Urinary bladder (tissue), 4 donors: ENCODE data around the gene MAPK8. TPM values are rescaled to one million over a fixed set of nuclear protein-coding genes. Genes with fewer than 3 reads are reported as not detected.
A peak's percentile ranks its signal among the peaks of the same experiment; 100 is the strongest.

Experiments
- DNase-seq: peaks from one replicate; pipeline ENCODE4 v3.0.0-alpha.2; 2015; ENCODE audit errors: extremely low spot score
- H3K27ac ChIP-seq: one replicate; pipeline ENCODE4 v1.5.1; 2013; ENCODE audit warnings: low read depth, mild to moderate bottlenecking, moderate library complexity
- H3K36me3 ChIP-seq: one replicate; pipeline ENCODE4 v1.6.1; 2013; ENCODE audit warnings: mild to moderate bottlenecking, moderate library complexity; ENCODE audit not compliant: insufficient read depth
- H3K4me1 ChIP-seq: one replicate; pipeline ENCODE4 v1.6.1; 2013; ENCODE audit warnings: mild to moderate bottlenecking, moderate library complexity; ENCODE audit not compliant: insufficient read depth
- H3K4me3 ChIP-seq: one replicate; pipeline ENCODE4 v1.5.1; 2013; ENCODE audit warnings: low read depth, low read length
- WGBS: extraction: QIAGEN DNeasy Blood & Tissue Kit; methylation state at CpG from one replicate; pipeline ENCODE4 v1.1.7; 2013; 5-methylcytosine and 5-hydroxymethylcytosine counted together
- polyA plus RNA-seq: library from polyadenylated mRNA; stranded (reverse); fragments of 200-250 nt; gene quantifications from one replicate; pipeline ENCODE4 v1.2.3, GENCODE V29; 2013
- total RNA-seq: library from RNA; depleted of rRNA; stranded (reverse); fragments of >200 nt; gene quantifications from one replicate; pipeline ENCODE4 v1.2.3, GENCODE V29; 2014
- donor health status: healthy with polysubstance abuse.
- donor health status: healthy.

The MAPK8 gene
- total and polyA plus RNA-seq, 2 donors, result 23.1 to 151 TPM

DNA sequence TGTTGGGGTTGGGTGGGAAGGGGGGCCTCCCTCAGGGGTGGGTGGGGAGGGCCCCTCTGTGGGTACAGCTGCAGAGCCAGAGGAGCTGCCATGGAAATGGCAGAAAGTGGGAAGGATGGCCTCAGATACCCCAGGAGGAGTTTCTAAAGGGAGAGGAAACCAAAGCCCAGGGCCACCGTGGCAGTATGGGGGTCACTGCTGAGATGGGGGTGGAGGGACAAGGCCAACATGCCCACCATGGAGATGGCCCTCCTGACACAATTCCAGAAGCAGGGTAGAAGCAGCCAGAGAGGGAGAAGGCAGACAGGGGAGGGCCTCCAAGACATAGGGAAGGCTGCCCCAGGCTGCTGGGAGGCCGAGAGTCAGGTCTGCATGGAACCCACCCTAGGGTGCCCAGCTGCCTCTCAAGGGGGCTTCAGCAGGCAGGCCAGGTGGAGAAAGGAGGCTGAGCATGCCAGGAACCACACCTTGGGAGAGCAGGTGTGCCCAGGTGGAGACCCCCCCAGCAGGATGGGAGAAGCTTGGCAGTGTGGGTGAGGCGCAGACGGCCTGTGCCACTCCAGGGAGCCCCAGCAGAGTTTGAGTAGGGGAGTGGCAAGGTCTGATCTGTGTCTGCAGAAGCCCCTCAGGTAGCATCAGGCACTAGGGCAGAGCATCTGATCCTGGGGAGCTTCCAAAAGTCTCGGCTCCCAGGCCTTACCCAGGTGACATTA, 151.6 kb downstream of the MAPK8 start:
- Histone ChIP-seq H3K27ac (no peak overlapping the region), H3K4me1 (no peaks in the 10 kb centered on the region), H3K36me3 (no peaks in the 10 kb centered on the region), H3K4me3 (no peak overlapping the region)
- no peak for DNase-seq
- WGBS, result 77% methylated on average over 5 of the region's 5 CpGs

DNA sequence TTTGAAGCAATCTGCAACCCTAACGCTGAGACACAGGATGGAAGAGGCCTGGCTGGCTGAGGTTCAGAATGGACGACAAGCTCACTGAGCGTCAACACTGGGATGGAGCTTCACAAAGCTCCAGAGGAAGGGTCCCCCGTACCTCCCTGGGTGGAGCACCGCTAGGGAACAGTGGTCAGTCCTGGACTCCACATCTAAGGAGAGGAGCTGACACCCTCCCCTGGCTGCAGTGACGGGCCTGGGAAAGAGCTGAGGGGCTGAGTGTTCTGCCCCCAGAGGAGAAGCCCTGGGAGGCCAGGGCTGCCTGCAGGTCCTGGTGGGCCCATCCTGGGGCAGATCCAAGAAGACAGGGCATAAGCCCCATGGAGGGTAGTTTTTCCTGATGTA, 152.2 kb downstream of the MAPK8 start:
- Histone ChIP-seq H3K36me3 (no peaks in the 10 kb centered on the region), H3K4me3 (no peak overlapping the region), H3K27ac (no peak overlapping the region), H3K4me1 (no peaks in the 10 kb centered on the region)
- DNase-seq, result no peak
- WGBS, result 75% methylated on average over 6 of the region's 6 CpGs

DNA sequence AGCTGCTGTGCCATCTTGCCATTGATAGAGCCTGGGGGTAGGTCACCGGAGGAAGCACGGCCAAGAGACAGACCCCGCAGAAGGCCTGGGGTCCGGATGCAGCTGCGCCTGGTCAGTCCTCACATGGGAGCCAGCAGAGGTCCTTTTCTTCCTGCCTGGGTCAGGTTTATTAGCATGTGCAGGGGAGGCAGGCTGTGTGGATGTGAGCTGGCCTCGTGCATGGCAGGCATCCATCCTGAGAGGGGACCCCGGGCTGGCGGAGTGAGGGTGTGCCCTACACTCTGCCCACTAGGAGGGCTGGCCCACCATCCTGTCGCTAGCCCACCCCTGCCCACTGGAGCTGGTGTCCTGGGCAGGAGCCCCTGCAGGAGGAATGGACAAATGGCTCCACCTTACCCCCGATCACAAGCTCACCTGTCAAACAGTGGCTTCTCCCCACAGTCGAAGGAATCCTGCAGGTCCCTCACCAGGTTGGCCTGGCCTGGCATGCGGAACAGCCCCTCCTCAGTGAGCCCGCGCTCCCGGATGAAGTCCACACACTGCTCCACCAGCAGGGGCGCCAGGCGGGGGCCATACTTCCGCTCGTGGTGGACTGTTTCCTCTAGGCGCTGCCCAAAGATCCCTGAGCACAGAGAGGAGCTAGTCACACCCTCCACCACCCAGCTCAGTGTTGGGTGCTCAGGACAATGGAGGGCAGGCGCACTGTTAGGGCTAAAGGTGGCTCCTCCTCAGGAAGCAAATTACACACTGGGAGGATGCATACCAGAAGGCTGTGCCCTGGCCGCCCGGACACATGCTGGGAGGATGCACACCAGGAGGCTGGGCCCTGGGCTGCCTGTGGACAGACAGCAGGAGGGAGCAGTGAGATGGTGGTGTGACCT, 153.0 kb downstream of the MAPK8 start:
- no peak overlapping the region for H3K4me3 ChIP-seq
- H3K4me1 ChIP-seq, result no peaks in the 10 kb centered on the region
- H3K27ac ChIP-seq, result no peak overlapping the region
- DNase-seq, result no peak
- 90% methylated on average over 23 of the region's 23 CpGs for WGBS
- H3K36me3 ChIP-seq, result no peaks in the 10 kb centered on the region

DNA sequence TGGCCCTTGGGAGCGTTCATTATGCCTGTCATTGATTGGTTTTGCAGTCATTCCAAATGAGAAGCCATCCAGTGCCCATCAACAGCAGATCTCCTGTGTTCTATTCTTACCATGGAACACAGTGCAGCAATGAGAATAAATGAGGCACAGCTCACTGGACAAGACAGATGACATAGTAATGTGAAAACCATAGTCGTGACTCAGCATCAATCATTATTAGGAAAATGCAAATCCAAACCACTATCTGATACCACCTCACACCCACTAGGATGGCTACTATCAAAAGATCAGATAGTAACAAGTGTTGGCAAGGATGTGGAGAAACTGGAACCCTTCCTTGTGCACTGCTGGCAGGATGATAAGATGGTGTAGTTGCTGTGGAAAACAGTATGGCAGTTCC, 153.7 kb downstream of the MAPK8 start:
- Histone ChIP-seq H3K27ac (no peak overlapping the region), H3K4me1 (no peaks in the 10 kb centered on the region), H3K36me3 (no peaks in the 10 kb centered on the region), H3K4me3 (no peak overlapping the region)
- WGBS, result 96% methylated on average over 2 of the region's 2 CpGs
- DNase-seq, result no peak

DNA sequence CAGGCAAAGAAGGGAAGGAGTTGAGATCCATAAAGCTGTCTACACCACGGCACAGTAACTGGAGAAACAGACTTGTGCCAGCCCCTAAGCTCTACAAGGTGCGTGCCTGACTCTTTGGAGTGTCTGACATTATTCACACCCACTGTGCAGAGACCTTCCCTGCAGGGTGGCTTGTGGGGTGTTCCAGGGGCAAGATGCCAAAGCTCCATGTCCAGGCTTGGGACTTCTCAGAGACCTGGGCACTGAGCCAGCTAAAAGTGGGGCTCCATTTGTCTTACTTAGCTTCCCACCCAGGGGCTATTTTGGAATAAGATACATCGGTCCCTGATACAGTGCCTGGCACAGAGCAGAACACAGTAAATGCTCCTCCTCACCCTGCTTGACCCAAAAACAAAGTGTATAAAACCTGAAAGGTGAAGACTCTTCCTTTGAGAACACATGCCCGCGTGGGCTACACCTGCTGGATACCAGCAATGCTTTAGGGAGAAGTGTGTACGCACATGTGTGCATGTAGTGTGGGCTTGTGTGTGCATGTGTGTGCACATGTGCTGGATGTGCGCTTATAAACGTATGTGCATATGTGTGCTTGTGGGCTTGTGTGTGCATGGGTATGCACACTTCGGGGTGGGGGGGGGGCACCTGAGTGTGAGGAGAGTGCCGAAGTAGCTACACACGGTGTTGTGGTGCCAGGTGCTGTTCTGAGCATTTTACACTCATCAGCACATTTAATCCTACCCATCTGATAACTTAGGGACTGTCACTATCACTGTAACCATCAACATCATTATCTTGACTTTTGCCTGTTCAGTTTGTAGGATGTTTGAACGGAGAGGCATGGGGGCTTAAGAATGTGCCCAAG, 155.4 kb downstream of the MAPK8 start:
- no peaks in the 10 kb centered on the region for H3K36me3 ChIP-seq
- WGBS, result 86% methylated on average over 12 of the region's 12 CpGs
- no peak for DNase-seq
- H3K4me3 ChIP-seq, result no peak overlapping the region
- no peaks in the 10 kb centered on the region for H3K4me1 ChIP-seq
- H3K27ac ChIP-seq, result no peak overlapping the region

DNA sequence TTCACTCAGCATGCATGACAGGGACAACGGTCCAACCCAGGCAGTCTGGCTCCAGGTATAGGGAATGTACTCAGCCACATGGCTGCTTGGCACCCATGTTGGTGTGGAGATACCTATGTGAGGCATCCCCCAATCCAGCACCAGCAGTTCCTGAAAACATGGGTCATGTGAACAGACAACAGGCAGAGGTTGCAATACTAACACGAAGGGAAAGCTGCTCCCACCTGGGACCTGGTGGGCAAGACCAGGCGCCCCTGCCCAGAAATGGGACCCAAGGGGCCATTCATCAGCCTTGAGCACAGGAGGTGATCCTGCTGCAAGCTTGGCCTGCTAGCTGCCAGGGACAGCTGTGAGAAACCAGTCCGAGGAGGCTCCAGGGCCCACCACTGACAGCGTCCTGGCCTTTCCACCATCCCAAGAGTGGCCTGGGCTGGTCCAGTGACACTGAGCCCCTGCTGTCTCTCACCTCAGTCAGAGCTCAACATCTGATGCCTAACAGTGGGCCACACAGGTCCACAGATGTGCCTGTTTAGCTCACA, 156.1 kb downstream of the MAPK8 start:
- no peaks in the 10 kb centered on the region for H3K36me3 ChIP-seq
- H3K4me3 ChIP-seq, result no peak overlapping the region
- WGBS, result 87% methylated on average over 5 of the region's 5 CpGs
- no peak for DNase-seq
- H3K27ac ChIP-seq, result no peak overlapping the region
- no peaks in the 10 kb centered on the region for H3K4me1 ChIP-seq

DNA sequence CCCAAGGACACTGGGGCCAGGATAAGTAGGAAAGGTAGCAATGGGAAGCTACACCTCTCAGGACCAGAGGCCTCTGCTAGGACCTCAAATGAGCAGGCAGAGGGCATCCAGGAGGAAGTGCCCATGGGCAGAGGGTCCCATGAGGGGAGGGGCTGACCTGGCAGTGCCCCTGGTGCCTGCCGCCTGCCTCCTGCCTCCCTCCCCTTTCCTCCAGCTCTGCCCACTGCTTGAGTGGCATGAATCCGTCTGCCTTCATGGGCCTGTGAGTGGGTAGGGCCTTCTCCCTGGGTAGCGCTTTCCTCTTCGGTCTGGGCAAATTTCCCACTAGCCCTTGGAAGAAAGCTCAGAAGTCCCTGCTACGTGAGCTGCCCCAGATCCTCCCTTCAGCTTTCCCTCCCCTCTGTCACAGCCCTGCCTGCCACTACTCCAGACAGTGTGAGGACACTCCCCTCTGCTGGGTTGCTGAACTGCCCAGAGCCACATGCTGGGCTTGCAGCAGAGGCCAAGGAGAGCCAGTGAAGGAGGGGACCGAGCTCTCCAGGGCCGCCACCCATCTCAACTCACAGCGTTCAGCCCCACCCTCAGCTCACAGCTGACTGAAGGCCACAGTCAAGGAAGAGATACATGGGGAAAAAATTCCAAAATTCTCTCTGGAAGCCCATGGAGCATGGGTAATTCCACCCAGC, 157.0 kb downstream of the MAPK8 start:
- no peak overlapping the region for H3K27ac ChIP-seq
- H3K4me3 ChIP-seq, result no peak overlapping the region
- no peaks in the 10 kb centered on the region for H3K4me1 ChIP-seq
- no peaks in the 10 kb centered on the region for H3K36me3 ChIP-seq
- DNase-seq, result no peak
- WGBS, result 53% methylated on average over 8 of the region's 8 CpGs

DNA sequence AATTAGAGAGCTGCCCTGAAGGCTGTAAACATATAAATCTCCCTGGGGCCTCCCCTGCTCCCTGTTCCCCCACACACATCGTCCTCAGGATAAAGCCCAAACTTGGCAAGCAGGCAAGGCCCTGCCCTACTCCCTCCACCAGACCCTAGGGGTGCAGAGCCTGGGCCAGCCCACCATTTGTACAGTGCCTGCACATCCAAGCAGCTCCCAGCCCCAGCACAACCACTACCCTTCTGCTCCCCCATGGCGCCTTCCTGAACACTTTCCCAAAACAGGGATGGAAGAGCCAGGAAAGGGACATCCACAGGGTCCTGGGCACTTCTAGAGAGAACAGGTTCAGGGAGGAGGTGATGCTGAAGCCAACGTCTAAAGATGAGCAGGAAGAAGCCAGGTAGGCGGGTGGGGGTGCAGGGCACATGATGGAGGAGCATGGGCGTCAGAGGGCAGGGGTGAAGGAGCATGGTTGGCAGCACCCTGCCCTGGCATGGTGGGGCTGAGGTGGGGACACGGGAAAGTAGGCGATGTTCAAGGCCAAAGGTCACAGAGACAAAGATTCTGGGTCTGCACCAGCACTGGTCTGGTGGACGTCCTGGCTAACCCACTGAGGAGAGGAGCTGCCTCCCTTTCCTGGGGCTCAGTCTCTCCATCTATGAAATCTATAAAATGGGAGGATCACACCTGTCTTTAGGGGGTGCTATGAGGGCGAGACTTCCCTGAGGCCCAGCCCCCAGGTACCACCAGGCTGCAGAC, 157.8 kb downstream of the MAPK8 start:
- 75% methylated on average over 9 of the region's 9 CpGs for WGBS
- no peak for DNase-seq
- Histone ChIP-seq H3K27ac (no peak overlapping the region), H3K4me3 (no peak overlapping the region), H3K4me1 (no peaks in the 10 kb centered on the region), H3K36me3 (no peaks in the 10 kb centered on the region)

DNA sequence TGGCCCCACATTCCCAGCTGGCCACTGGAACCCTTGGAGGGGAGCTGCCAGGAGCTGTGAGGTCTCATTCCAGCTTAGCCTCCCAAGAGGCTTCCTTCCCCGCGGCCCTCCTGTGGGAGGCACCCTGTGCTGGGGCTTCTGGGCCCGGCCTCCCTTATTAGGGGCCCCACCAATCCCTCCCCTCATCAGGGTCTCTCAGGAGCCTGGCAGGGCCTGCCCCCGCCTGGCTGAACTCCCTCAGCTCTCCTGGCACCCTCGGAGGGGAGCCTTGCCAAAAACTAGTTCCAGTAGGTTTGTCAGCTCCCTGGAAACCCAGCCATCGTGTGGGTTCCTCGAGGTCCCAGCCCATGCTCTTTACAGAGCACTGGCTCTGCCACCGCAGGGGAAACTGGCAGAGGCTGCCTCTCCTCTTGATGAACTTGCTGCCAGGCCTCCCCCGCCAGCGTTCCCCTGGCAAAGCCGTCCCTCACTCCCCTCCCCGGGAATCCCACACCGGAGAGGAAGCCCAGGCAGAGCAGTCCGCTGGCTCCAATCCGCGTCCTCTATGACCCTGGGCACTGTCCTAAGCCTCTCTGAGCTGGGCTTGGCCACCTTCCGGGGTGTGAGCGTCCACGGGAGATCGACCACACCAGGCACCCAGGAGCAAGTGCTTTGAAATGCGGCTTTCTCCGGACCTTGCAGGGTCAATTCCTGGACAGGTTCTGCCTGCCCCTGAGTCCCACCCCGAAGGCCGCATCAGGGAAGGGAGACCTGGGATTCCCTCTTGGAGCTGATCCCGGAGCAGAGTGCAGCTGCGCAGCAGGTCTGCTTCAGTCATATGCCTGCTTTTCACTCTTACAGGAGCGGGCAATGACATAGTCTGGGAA, 158.6 kb downstream of the MAPK8 start:
- no peaks in the 10 kb centered on the region for H3K36me3 ChIP-seq
- H3K4me1 ChIP-seq, result no peaks in the 10 kb centered on the region
- 48% methylated on average over 27 of the region's 27 CpGs for WGBS
- no peak overlapping the region for H3K4me3 ChIP-seq
- DNase-seq, result no peak
- no peak overlapping the region for H3K27ac ChIP-seq

DNA sequence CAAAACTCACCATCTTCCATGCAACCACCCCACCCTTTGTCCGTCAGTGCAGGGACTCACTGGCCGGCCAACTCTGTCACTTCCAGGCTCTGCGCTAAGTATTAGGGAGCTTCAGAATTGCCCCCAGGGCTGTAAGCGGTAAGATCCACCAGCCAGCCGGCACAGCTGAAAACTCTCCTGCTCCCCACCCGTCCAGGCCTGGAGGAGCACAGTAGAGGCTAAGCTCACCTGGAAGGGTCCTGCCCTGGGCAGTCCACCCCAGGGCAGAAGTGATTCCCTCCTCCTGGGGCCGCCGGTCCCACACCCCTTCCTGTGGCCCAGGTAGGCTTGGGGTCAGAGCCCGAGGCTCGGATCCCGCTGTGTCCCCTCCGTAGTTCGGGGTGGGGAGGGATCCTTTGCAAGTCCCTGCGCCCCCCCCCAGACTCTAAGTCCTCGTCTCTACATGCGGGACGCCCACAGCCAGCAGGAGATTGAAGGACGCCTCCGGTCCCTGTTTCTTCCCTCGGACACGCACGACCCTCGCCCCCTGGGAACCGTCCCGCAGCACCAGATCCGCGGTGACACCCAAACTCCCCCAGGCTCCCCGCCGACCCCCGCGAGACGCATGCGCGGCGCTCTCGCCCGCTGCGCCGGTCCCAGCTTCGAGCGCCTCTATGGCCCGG, 159.5 kb downstream of the MAPK8 start:
- Histone ChIP-seq H3K27ac (no peak overlapping the region), H3K4me1 (no peaks in the 10 kb centered on the region), H3K36me3 (no peaks in the 10 kb centered on the region), H3K4me3 (peak overlapping the region; percentile 24)
- WGBS, result 35% methylated on average over 42 of the region's 42 CpGs
- no peak for DNase-seq

DNA sequence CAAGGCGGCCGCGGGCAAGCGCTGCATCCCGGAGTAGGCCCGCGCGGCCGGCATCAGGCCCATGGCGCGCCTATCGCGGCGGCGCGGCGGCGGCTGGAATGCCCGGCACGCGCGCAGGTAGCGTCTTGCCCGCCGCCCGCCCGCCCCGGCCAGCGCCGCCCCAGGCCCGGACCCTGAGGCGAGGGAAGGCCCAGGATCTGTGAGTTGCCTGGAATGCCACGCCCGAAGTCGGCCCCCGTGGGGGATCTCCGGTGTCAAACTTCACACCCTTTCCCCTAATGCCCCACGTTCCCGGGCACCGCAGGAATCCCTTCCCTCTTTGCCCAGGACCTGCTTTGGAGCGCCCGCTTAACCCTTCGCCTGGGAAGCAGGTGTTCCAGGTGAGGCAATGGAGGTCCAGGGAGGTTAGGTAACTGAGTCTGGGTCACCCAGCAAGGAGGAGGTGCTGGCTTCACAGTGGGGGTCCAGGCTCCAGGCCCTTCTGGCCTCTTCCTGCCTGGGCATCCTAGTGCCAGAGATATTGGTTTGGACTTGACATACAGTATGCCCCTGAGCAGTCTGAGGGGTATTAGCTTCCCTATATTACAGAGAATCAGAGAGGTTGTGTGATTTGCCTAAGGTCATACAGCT, 160.2 kb downstream of the MAPK8 start:
- Histone ChIP-seq H3K36me3 (no peaks in the 10 kb centered on the region), H3K4me3 (peak overlapping the region; percentile 24), H3K4me1 (no peaks in the 10 kb centered on the region), H3K27ac (no peak overlapping the region)
- DNase-seq, result no peak
- WGBS, result 18% methylated on average over 43 of the region's 43 CpGs
